A549 (cell line): ENCODE measurements around the gene ACBD4. TPM values are rescaled to one million over a fixed set of nuclear protein-coding genes. Genes with fewer than 3 reads are reported as not detected.

Experiments used
- ATAC-seq, 2 experiments: fragments of 200-7000 bp in 1 of 2; fragments of >200 bp in 1 of 2; cut with Nextera tagmentation in 1 of 2; cut with Tn5 transposase in 1 of 2; 3 replicates each; pipeline versions ENCODE4 v1.8.0 to v1.9.1; 2018 to 2020; ENCODE audit warnings: mild to moderate bottlenecking in 1 of 2, moderate library complexity in 1 of 2
- CTCF ChIA-PET: fragments of 300-600 bp; sonication (Branson Sonifier 250); formaldehyde crosslinking; extraction: SDS; loops from one replicate; lab custom pipeline; 2021; ENCODE audit warnings: antibody characterized with exemption, inconsistent platforms; lab: Yijun Ruan, JAX
- POLR2A ChIA-PET: fragments of 350-600 bp; formaldehyde crosslinking; extraction: SDS; loops from one replicate; lab custom pipeline; 2021; ENCODE audit warnings: antibody characterized with exemption, inconsistent platforms; lab: Yijun Ruan, JAX
- DNase-seq, 2 experiments: peaks; one replicate each; pipeline versions ENCODE4 v3.0.0 to v3.0.0-alpha.2; 2011 to 2016; ENCODE audit warnings: low read depth in 1 of 2, low spot score in 1 of 2
- FAIRE-seq: peaks from 2 replicates; lab custom pipeline; 2011; peaks lifted over from hg19 to GRCh38; lab: Jason Lieb, UNC
- H3K27ac ChIP-seq, 2 experiments: fragments of >200 bp; sonication (Bioruptor Twin); formaldehyde crosslinking; 3 replicates each; pipeline ENCODE4 v1.5.1; 2016 to 2017
- H3K4me1 ChIP-seq: fragments of >200 bp; sonication (Bioruptor Twin); formaldehyde crosslinking; 3 replicates; pipeline ENCODE4 v1.6.1; 2016
- H3K4me2 ChIP-seq: fragments of >200 bp; sonication (Bioruptor Twin); formaldehyde crosslinking; 3 replicates; pipeline ENCODE4 v1.6.1; 2016
- H3K4me3 ChIP-seq: fragments of >200 bp; sonication (Bioruptor Twin); formaldehyde crosslinking; 3 replicates; pipeline ENCODE4 v1.5.1; 2016
- H3K9me3 ChIP-seq: fragments of >200 bp; sonication (Bioruptor Twin); formaldehyde crosslinking; 3 replicates; pipeline ENCODE4 v1.6.1; 2016
- BHLHE40 ChIP-seq: IDR thresholded peaks from 2 replicates; pipeline ENCODE4 v1.6.1; 2012; ENCODE audit warnings: low read depth, low read length, inconsistent platforms
- CBX8 ChIP-seq: fragments of 200-600 bp; sonication (generic); IDR thresholded peaks from 2 replicates; pipeline ENCODE4 v1.6.1; 2016
- EHF ChIP-seq: fragments of 250-450 bp; sonication (Bioruptor Pico); IDR thresholded peaks from 2 replicates; pipeline ENCODE4 v1.5.0; 2020; ENCODE audit warnings: mild to moderate bottlenecking
- EHMT2 ChIP-seq: fragments of 200-600 bp; sonication (generic); IDR thresholded peaks from 2 replicates; pipeline ENCODE4 v1.6.1; 2016; ENCODE audit warnings: antibody characterized with exemption, low read depth, mild to moderate bottlenecking, moderate library complexity
- EP300 ChIP-seq, 2 experiments: fragments of >200 bp; sonication (Bioruptor Twin); formaldehyde crosslinking; IDR thresholded peaks; 2 replicates in 1 of 2; 3 replicates in 1 of 2; pipeline ENCODE4 v1.6.1; 2016 to 2017
- HES2 ChIP-seq: fragments of >200 bp; sonication (Bioruptor Twin); formaldehyde crosslinking; IDR thresholded peaks from 2 replicates; pipeline ENCODE4 v1.6.1; 2016
- HOXB13 ChIP-seq: fragments of 250-450 bp; sonication (Bioruptor Pico); IDR thresholded peaks from 2 replicates; pipeline ENCODE4 v1.5.0; 2020; ENCODE audit warnings: low read depth, mild to moderate bottlenecking, moderate library complexity
- HOXB5 ChIP-seq: fragments of 250-450 bp; sonication (Bioruptor Pico); IDR thresholded peaks from 2 replicates; pipeline ENCODE4 v1.5.0; 2020; ENCODE audit warnings: mild to moderate bottlenecking, moderate library complexity
- MYC ChIP-seq: IDR thresholded peaks from 2 replicates; pipeline ENCODE4 v1.6.1; 2012; ENCODE audit warnings: mild to moderate bottlenecking, inconsistent platforms, low read length, improper control_type of control experiment, borderline replicate concordance
- NFE2L2 ChIP-seq: fragments of 150-350 bp; conservative IDR thresholded peaks from 2 replicates; pipeline ENCODE4 v1.6.1; 2014; ENCODE audit warnings: low read length
- NPAS2 ChIP-seq: fragments of 250-450 bp; sonication (Bioruptor Pico); IDR thresholded peaks from 2 replicates; pipeline ENCODE4 v1.8.0; 2022; ENCODE audit warnings: mild to moderate bottlenecking, moderate library complexity, borderline replicate concordance
- PBX3 ChIP-seq: IDR thresholded peaks from 2 replicates; pipeline ENCODE4 v1.6.1; 2012
- PHF8 ChIP-seq: fragments of 200-600 bp; sonication (generic); IDR thresholded peaks from 2 replicates; pipeline ENCODE4 v1.6.1; 2016; ENCODE audit warnings: low read depth, mild to moderate bottlenecking, antibody characterized with exemption, moderate library complexity, borderline replicate concordance
- RARB ChIP-seq: fragments of 250-450 bp; sonication (Bioruptor Pico); IDR thresholded peaks from 2 replicates; pipeline ENCODE4 v1.8.0; 2021; ENCODE audit warnings: mild to moderate bottlenecking, moderate library complexity
- RCOR1 ChIP-seq: fragments of 150-350 bp; IDR thresholded peaks from 2 replicates; pipeline ENCODE4 v1.6.1; 2014; ENCODE audit warnings: antibody characterized with exemption, low read length, low read depth
- SREBF2 ChIP-seq: fragments of 450-650 bp; IDR thresholded peaks from 2 replicates; pipeline ENCODE4 v1.6.1; 2014; ENCODE audit warnings: mild to moderate bottlenecking, moderate library complexity
- TP53 ChIP-seq: fragments of 250-450 bp; sonication (Bioruptor Pico); IDR thresholded peaks from 2 replicates; pipeline ENCODE4 v1.5.0; 2021; ENCODE audit warnings: mild to moderate bottlenecking, moderate library complexity
- WGBS: methylation state at CpG from one replicate; pipeline ENCODE4 v1.1.6; 2017; ENCODE audit errors: missing lambda C conversion rate; 5-methylcytosine and 5-hydroxymethylcytosine counted together
- polyA plus RNA-seq, 4 experiments: library from polyadenylated mRNA; depleted of rRNA in 3 of 4; stranded (reverse); fragments of >200 nt; fragmentation: RNase III in 1 of 4; extraction: RNeasy Plus Mini Kit Qiagen cat#74134 plus additional on column Dnase treatment in 1 of 4; gene quantifications; 2 replicates in 3 of 4; 3 replicates in 1 of 4; pipeline ENCODE4 v1.2.3, GENCODE V29; 2011 to 2017
- TF ChIP-seq, protein P1 (sequence below): fragments of 250-450 bp; sonication (Bioruptor Pico); IDR thresholded peaks from 2 replicates; pipeline ENCODE4 v1.5.0; 2020; ENCODE audit warnings: low read depth, mild to moderate bottlenecking, moderate library complexity
- TF ChIP-seq, protein P2 (sequence below): fragments of 250-450 bp; sonication (Bioruptor Pico); IDR thresholded peaks from 2 replicates; pipeline ENCODE4 v1.5.0; 2021; ENCODE audit warnings: mild to moderate bottlenecking, moderate library complexity, borderline replicate concordance

The ACBD4 gene
- polyA plus RNA-seq, 2 of the 4 experiments (the other 2 are of a cell fraction), result 11.4 to 13.7 TPM

GRCh38 chr17:45144199-45145034 is 8.9 kb downstream of the ACBD4 start:
- ChIA-PET CTCF (interaction anchor here (1.0 to 43.5 kb wide), 4 partner anchors 8 to 68 kb away, joined by 3 to 2147 read pairs (median 33); partner anchors contain the start of genes ACBD4, FMNL1 and PLCD3), POLR2A (interaction anchor here (0.6 kb wide), 1 partner anchor 643 kb away, joined by 3 read pairs; no protein-coding TSS in a partner anchor)
- no peak for TF ChIP-seq TP53
- no peak for TF ChIP-seq NFE2L2
- no peak for TF ChIP-seq PHF8
- no peak for TF ChIP-seq EHMT2
- no peak for TF ChIP-seq HOXB5 (CRISPR knock-in tag)
- TF ChIP-seq HOXB13, result no peak
- TF ChIP-seq CBX8, result no peak
- TF ChIP-seq SREBF2, result no peak
- TF ChIP-seq PBX3, result no peak
- DNase-seq, result no peak
- H3K9me3 ChIP-seq, result no peaks in the 10 kb centered on the region
- WGBS, result 91% methylated on average over 42 of the region's 71 CpGs
- peak overlapping the region in 1 of 2 experiments; percentile 29; a peak in 2 of 6 replicates for H3K27ac ChIP-seq
- H3K4me3 ChIP-seq, result no peak overlapping the region
- peaks cover 13% of the 10 kb centered on the region for H3K4me1 ChIP-seq
- no peak for FAIRE-seq
- ATAC-seq, result no peak
- no peak overlapping the region for H3K4me2 ChIP-seq

- peak overlapping the region in 1 of 2 experiments; percentile 11; a peak in 1 of 6 replicates for H3K27ac ChIP-seq
- H3K4me3 ChIP-seq, result no peak overlapping the region
- POLR2A ChIA-PET, result interaction anchor here (0.6 kb wide), 1 partner anchor 643 kb away, joined by 3 read pairs; no protein-coding TSS in a partner anchor
Observed at GRCh38 chr17:45145035-45145389, 9.5 kb downstream of the ACBD4 start.

More at GRCh38 chr17:45145035-45145389, 9.5 kb downstream of the ACBD4 start:
- no peaks in the 10 kb centered on the region for H3K9me3 ChIP-seq
- 96% methylated on average over 8 of the region's 8 CpGs for WGBS
- TF ChIP-seq, protein P1, sequence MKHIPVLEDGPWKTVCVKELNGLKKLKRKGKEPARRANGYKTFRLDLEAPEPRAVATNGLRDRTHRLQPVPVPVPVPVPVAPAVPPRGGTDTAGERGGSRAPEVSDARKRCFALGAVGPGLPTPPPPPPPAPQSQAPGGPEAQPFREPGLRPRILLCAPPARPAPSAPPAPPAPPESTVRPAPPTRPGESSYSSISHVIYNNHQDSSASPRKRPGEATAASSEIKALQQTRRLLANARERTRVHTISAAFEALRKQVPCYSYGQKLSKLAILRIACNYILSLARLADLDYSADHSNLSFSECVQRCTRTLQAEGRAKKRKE, result no peak
- TF ChIP-seq, protein P2, sequence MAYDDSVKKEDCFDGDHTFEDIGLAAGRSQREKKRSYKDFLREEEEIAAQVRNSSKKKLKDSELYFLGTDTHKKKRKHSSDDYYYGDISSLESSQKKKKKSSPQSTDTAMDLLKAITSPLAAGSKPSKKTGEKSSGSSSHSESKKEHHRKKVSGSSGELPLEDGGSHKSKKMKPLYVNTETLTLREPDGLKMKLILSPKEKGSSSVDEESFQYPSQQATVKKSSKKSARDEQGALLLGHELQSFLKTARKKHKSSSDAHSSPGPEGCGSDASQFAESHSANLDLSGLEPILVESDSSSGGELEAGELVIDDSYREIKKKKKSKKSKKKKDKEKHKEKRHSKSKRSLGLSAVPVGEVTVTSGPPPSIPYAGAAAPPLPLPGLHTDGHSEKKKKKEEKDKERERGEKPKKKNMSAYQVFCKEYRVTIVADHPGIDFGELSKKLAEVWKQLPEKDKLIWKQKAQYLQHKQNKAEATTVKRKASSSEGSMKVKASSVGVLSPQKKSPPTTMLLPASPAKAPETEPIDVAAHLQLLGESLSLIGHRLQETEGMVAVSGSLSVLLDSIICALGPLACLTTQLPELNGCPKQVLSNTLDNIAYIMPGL (CRISPR knock-in tag), result no peak
- TF ChIP-seq NPAS2, result no peak
- no peak for TF ChIP-seq EP300 (IDR thresholded peaks at IDR 0.05)
- TF ChIP-seq RCOR1, result no peak
- TF ChIP-seq PBX3, result no peak
- no peak for TF ChIP-seq NFE2L2
- TF ChIP-seq MYC, result no peak
- no peak for TF ChIP-seq BHLHE40
- no peak for TF ChIP-seq EHF
- TF ChIP-seq SREBF2, result no peak
- no peak for TF ChIP-seq HES2
- TF ChIP-seq RARB (CRISPR knock-in tag), result no peak
- CTCF ChIA-PET, result interaction anchor here (1.0 to 43.5 kb wide), 5 partner anchors 9 to 68 kb away, joined by 3 to 2147 read pairs (median 12); partner anchors contain the start of genes ACBD4, FMNL1 and PLCD3
- peaks cover 13% of the 10 kb centered on the region for H3K4me1 ChIP-seq
- no peak for FAIRE-seq
- DNase-seq, result no peak
- H3K4me2 ChIP-seq, result no peak overlapping the region
- no peak for ATAC-seq
